H4 (cell line): ENCODE results near the gene ZNF624. TPM values are rescaled to one million over a fixed set of nuclear protein-coding genes. Genes with fewer than 3 reads are reported as not detected.
"Not testable (repeated sequence)": the region's sequence is repeated elsewhere in the genome, so short reads cannot be mapped to it uniquely, and the experiment has no call there.

Source experiments
- DNase-seq: peaks from one replicate; pipeline ENCODE4 v3.0.0-alpha.2; 2015; ENCODE audit warnings: low spot score
- total RNA-seq: library from RNA; depleted of rRNA; stranded (reverse); fragments of >200 nt; shearing (Covaris generic); gene quantifications from 2 replicates; pipeline ENCODE4 v1.2.3, GENCODE V29; 2014; rRNA removed

The ZNF624 gene
- total RNA-seq: 1.4 and 2.3 TPM in 2 replicates

DNA sequence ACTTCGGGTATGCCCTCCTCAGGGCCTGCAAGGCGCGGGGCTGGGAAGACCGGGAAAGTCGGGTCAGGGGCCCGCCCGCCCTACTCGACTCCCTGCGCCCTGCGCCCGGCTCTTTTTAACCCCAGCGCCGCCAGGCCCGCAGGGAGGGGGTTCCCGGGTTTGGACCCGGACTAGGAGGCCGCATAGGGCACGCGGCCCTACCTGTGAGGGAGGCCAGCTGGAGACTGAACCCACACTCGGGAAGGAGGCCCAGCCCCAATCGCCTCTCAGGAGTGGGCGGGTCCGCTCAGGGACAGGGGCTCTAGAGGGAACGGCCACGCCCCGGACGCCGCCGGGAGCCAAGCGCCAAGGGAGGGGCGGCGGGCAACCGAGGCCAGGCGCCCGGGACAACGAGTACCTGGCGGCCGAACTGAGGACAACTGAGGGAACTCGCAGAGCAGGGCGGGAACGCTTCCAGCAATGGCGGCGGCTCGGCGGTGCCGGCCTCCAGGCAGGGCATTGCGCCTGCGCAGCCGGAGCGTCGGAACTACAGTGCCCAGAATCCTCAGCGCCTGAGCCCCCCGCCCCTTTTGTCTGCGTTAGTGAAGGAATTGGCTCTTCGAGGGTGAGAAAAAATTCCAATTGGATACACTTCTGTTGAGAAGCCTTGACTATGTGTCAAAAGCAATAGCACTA, at the start of gene ZNF624:
Gene ZNF624, minus strand, starts transcription at position 484 of the 675 bp plus-strand sequence.
- peak; percentile 87 for DNase-seq

DNA sequence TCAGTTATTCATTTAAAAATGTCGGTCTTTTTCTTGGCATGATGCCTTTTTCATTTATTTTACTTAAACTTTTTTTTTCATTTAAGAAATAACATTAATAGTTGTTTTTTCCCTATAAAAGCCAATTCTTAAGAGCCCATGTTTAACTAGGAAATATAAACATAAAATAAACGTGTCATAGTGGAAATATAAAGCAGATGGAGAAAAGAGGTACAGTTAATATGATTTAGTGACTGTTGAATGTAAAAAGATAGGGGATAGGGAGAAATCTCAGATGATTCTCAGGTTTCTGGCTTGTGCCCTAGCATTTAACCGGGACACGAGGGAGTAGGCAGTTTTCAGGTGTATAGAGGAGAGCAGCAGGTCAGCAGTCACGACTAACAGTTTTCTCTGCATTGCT, 44.0 kb upstream of the ZNF624 start:
- not testable (repeated sequence) for DNase-seq

DNA sequence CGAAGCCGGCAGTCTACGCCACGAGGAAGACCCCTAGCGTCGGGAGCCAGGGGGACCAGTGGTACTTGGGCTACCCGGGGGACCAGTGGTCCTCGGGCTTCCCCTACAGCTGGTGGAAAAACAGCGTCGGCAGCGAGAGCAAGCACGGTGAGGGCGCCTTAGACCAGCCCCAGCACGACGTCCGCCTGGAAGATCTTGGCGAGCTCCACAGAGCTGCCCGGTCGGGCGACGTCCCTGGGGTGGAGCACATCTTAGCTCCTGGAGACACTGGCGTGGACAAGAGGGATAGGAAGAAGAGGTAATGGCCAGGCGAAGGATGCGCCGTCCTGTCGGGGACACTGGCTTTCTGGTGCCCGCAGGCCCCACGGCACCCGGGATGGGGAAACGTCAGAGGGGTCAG, 36.8 kb upstream of the ZNF624 start:
- DNase-seq: not testable (repeated sequence)

DNA sequence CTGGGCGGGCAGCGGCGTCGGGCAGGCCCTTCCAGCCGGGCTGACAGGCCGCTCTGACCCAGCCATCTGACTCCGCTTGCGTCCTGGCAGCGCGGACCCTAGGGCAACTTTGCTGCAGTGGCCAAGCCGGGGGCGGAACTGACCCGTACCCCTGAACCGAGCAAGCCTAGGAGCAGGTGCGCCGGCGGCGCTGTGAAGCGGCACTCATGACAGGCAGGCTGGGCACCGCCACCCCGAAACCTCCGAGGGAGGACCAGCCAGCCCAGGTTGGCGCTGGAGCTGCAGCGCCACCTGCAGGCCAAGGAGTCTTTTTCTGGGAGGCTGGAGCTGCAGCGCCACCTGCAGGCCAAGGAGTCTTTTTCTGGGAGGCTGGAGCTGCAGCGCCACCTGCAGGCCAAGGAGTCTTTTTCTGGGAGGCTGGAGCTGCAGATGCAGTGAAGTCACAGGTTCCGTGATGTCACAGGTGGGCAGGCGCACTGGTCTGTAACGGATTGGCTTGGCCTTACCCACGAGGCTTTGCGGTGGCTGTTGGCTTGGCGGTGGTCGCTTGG, 36.2 kb upstream of the ZNF624 start, which contains the start of gene CCDC144A:
Gene CCDC144A, plus strand, starts transcription at position 511 of the 551 bp plus-strand sequence. CDS start 160 bp downstream, outside the sequence.
- peak; percentile 25 for DNase-seq

DNA sequence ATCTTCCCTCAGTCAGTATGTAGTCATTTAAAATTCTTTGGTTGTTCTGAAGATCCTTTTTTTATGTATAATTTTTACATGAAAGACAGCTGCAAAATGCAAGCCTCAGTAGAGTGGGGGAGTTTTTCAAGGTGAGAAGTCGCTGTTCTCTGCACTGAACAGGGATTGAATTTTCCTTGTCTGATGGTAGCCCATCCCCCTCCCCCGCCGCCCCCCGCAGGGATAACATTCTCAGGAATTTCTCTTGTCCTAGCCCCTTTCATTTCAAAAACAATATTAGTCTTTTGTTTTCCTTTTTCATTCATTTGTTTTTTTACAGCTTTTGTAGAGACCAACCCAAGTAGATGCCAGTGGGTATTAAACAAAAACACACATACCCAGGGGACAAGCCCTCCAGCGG, 33.5 kb upstream of the ZNF624 start:
- DNase-seq: not testable (repeated sequence)

DNA sequence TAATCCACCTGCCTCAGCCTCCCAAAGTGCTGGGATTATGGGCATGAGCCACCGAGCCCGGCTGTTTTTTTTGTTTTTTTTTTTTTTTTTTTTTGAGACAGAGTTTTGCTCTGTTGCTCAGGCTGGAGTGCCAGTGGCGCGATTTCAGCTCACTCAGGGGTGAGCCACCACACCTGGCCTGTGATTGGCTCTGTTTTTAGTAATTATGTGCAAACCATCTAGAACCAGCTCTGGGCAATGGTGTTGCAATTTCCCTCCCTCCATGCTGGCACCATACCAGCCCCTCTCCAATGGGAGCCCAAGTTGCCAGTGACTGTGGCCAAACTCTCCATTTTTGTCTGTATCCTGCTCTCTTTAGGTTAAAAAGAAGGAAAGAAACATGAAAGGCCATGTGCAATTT, 32.4 kb upstream of the ZNF624 start:
- DNase-seq: peak; percentile 29

DNA sequence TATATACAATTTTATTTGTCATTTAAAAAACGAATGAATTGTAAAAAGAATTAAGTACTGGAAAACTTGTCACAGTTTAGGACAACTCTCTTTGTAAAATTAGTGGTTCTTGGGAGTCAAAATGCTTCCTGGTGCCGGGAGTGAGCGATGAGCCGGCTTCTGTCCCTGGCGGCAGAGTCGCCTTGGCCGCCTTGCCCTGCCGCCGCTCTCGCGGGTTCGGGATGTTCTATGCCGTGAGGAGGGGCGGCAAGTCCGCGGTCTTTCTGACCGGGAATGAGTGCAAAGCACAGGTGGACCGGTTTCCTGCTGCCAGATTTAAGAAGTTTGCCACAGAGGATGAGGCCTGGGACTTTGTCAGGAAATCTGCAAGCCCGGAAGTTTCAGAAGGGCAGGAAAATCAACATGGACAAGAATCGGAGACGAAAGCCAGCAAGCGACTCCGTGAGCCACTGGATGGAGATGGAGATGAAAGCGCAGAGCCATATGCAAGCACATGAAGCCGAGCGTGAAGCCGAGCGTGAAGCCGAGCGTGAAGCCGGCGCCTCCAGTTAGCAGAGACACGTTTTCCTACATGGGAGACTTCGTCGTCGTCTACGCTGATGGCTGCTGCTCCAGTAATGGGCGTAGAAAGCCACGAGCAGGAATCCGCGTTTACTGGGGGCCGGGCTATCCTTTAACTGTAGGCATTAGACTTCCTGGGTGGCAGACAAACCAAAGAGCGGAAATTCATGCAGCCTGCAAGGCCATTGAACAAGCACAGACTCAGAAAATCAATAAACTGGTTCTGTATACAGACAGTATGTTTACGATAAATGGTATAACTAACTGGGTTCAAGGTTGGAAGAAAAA, 29.9 kb upstream of the ZNF624 start:
- not testable (repeated sequence) for DNase-seq

DNA sequence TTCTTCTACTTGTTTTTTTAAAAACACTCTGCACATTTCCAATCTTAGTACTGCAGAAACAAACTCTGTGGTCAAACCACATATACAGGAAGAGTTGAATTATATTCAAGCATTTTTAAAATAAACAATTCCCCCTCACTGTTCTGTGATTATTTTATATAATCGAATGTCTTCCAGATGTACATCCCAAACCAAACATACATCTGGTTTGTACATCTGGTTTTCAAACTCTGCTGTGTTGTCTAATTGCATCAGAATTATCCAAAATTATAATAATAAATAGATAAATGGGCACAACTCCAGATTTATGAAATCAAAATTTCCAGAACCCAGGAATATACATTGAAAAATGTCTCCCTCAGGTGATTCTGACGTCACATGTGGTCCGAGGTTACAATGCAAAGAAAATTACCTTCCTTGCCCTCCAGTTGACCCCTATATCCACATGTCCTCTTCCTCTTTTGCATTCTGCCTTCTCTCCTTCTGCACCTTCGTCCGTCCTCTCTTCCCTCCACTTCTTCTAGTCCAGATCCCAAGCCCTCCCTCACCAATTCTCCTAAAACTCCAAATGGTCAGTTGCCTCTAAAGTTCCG, 23.1 kb upstream of the ZNF624 start:
- DNase-seq: no peak

DNA sequence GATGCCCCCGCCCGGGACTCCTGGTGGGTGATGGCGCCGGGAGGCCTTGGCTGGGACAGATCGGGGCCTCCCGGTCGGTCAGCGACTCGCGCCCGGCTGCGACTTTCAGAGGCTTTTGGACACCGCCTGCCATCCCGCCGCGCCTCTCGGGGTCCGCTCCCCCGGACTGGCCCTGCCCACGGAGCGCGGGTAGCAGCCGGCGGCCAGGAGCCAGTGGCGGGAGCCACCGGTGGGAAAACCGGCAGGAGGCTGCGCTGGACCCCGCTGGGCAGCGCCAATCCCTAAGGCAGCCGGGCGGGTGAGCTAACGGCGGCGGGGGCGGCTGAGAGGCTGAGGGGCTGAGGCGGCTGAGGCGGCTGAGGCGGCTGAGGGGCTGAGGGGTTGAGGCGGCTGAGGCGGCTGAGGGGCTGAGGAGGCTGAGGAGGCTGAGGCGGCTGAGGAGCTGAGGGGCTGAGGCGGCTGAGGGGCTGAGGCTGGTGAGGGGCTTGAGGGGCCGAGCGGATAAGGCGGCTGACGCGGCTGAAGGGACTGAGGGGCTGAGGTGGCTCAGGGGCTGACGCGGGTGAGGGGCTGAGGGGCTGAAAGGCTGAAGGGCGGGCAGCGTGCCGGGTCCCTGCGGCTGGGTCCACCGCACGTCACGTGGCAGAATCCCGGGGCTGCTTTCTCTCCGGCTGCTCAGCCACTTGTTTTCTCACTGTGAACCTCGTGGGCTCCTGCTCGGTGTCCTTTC, 13.4 kb upstream of the ZNF624 start:
- DNase-seq: not testable (repeated sequence)

DNA sequence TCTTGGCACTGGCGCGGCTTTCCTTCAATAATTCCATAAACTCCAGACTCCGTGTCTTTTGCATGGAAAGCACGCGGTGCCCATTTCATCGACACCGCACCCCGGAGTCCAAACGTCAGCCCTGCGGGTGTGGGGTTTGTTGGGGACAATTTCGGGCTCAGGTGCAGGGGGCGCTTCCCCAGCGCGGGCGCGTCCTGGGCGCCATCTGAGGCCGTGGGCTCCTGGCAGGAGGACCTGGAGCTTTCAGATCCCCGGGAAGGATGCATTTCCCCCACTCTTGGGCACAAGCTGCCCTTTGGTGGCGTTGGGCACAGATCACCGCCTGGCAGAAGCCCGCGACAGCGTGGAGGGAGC, 12.9 kb upstream of the ZNF624 start:
- DNase-seq: not testable (repeated sequence)

DNA sequence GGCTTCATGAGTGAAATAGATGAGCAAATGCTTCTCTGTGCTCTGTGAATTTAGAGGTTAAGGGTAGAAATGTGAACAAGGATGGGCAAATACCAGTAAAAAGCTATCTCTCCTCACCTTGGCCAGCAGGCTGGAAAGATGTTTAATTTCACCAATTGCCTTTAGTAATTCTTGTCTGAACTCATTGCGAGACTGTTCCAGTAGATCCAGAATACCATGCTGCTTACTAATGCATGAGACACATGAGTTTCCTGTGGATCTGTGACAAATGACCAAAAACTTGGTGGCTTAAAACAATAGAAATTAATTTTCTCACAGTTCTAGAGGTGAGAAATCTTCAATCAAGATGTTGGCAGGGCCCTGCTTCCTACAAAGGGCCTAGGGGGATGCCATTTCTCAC, 9.3 kb upstream of the ZNF624 start:
- no peak for DNase-seq

DNA sequence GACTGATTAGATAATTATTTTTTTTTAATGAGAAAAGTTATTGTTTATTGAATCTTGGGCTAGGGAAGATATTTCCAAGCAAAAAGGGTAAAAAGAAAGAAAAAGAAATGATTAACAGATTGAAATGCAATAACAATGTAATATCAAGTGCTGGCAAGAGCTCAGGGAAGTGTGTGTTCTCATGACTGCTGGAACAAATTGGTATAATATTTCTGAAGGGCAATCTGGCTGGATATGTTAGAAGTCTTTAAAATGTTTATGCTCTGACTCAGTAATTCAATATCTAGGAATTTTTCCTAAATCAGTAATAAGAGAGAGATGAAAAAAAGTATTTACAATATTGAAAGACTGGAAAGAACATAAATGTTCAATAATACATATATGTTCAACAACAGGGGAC, 7.6 kb upstream of the ZNF624 start:
- DNase-seq: no peak

DNA sequence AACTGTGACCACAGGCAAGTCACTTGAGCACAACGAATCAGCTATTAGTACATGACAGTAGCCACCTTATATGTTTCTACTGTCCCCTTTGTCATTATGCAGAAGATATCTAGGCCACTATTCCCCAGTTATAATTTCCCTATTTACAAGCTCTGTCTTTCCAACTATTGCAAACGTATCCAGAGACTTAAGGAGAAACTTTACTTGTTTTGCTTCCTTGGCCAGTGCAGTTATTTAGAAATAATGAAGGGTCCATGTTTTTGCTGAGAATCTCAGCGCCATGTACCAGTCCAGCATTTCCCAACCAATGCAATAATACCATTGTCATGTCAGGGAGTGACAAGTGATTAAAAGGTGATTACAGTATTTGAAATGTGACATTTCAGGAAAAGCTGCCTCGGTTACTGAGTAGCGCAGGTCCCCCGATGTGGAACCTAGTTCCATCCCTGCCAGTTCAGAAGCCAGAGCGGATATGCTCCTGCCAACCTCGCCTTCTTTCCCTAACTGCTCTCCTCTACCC, 743 bp downstream of the ZNF624 start:
- no peak for DNase-seq

DNA sequence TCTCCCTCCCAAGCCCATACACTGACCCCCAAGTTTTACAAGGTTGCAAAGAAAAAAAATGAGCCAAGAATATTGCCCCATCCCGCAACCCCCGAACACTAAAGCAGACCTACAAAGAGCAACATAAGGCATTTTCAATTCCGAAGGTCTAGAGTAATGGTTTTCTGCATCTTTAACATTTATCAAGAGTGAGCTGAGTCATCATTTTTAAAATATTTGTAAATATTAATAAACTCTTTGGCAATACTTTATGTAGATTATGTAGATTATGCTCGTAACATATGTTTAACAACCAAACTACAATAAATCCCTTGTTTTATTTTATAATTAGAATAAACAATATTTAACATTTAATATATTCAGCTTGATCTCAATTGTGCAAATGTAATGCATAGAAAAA, 1.4 kb downstream of the ZNF624 start:
- no peak for DNase-seq

DNA sequence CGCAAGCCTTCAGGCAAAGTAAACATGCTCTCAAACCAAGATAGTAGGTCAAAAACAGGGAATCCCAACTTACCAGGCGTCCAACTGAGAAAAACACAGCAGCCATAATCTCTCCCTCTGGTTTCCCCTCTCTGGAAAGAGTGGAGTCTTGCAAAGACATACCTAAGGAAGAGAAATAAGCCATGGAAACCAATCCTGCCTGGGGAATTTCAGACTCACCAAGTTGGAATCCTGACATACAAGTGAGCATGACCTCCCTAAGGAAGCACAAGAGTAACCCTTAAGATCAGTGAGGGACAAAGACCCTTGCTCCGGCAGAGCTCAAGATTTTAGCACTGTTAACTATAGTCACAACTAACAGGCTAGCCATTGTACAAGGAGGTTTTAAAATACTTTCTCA, 4.1 kb downstream of the ZNF624 start:
- no peak for DNase-seq

DNA sequence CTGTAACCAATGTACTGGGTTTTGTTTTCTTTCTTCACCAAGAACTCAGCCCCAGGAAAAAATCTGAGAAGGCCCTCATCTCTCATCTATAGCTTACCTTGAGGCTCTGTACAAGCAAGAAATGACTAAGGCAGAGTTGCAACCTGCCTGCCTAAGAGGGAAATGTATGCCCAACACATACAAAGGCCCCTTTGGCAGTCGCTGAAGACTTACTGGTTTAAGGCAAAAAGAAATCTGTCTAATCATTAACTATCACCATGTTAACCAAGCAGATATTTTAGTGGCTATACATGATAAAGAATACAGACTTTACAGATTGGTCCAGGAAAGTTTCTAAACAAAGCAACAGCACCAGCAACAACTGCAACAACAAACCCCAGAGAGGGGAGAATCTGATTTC, 14.2 kb downstream of the ZNF624 start:
- no peak for DNase-seq

DNA sequence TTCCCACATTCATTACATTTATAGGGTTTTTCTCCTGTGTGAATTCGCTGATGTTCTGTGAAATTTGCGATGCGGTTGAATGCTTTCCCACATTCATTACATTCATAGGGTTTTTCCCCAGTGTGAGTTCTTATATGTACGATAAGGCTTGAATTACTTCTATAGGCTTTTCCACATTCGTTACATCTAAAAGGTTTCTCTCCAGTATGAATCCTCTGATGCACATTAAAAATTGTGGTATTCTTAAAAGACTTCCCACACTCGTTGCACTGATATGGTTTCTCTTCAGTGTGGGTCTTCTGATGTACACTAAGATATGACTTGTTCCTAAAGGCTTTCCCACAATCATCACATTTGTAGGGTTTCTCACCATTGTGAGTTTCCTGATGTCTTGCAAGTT, 30.4 kb downstream of the ZNF624 start:
- DNase-seq: no peak

DNA sequence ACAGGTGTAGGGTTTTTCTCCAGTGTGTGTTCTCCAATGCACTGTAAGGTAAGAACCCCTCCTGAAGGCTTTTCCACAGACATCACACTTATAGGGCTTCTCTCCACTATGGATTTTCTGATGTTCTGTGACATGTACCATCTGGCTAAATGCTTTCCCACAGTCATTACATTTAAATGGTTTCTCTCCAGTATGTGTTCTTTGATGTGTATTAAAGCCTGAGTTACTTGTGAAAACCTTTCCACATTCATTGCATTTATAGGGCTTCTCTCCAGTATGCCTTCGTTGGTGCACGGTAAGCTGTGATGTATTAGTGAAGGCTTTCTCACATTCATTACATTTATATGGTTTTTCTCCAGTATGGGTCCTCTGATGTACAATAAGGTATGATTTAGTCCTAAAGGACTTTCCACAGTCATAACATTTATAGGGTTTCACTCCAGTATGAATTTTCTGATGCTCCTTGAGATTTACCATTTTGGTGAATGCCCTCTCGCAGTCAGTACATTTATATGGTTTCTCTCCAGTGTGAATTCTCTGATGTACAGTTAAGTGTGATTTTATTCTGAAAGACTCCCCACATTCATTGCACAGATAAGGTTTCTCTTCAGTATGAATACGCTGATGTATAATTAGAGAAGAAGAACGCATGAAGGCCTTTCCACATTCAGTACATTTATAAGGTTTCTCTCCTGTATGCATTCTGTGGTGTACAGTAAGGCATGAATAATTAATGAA, 30.9 kb downstream of the ZNF624 start:
- no peak for DNase-seq

DNA sequence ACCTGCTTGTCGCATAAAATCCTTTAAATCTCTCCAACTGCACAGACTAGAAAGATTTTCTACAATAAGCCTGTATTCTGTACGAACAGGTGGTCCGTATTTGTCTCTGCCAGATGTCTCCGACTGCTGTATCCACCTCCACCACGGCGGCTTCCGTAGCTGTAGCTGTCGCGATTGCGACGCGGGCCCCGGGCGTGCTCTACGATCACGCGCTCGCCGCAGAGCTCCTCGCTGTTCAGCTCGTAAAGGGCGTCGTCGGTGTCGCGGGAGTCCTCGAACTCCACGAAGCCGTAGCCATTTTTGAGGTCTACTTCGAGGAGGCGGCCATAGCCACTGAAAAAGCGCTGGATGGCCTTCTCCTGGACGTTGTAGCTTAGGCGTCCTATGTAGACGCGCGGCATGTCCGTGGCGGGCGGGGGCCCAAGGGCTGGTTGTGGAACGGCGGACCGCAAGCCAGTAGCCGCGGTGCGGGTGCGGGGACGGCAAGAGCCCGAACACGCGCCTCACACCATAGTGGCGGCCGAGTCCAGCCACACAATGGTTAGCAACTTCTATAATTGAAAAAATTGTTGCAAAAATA, 36.1 kb downstream of the ZNF624 start:
- no peak for DNase-seq

DNA sequence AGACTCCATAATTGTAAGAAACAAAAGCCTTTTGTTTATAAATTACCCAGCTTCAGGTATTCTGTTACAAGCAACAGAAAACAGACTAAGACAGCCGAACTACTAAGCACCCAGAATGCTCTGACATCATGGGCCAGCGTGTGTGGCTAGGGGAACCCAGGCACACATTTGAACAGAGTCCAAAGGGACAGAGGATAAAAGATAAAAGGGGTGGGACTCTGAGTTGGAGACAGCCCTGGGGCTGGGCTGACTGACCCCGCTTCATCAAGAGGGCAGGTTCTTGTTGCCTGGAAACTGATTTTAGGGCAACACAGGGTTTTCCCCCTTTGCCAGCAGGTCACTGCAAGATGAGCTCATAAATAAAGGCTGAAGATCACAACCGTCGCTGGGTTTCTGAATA, 54.1 kb downstream of the ZNF624 start:
- no peak for DNase-seq
